ENCODE data around the gene AOX1.

The AOX1 gene

GRCh38 chr2:200689115-200689514 lies 103.3 kb downstream of the AOX1 start:
- H3K36me3 ChIP-seq (ENCODE audit: insufficient read depth, low read length) = no peaks in the 10 kb centered on the region
- no peak overlapping the region for H2AFZ ChIP-seq (ENCODE audit: low read depth, low read length)
- no peaks in the 10 kb centered on the region for H3K4me1 ChIP-seq (ENCODE audit: insufficient read depth, low read length)

GRCh38 chr2:200693836-200694470 lies 108.1 kb downstream of the AOX1 start:
- H2AFZ ChIP-seq (ENCODE audit: low read depth, low read length) = no peak overlapping the region
- H3K4me3 ChIP-seq (ENCODE audit: low read length) = no peak overlapping the region
- H3K27me3 ChIP-seq (ENCODE audit: insufficient read depth, low read length) = peaks cover 4% of the 10 kb centered on the region
- no peaks in the 10 kb centered on the region for H3K36me3 ChIP-seq (ENCODE audit: insufficient read depth, low read length)
- H3K9me3 ChIP-seq (ENCODE audit: low read length) = no peaks in the 10 kb centered on the region
- no peaks in the 10 kb centered on the region for H3K4me1 ChIP-seq (ENCODE audit: insufficient read depth, low read length)

More at GRCh38 chr2:200689115-200689514, 103.3 kb downstream of the AOX1 start:
- no peak overlapping the region for H3K4me3 ChIP-seq (ENCODE audit: low read length)
- no peaks in the 10 kb centered on the region for H3K9me3 ChIP-seq (ENCODE audit: low read length)
- H3K27me3 ChIP-seq (ENCODE audit: insufficient read depth, low read length) = no peaks in the 10 kb centered on the region

DNA sequence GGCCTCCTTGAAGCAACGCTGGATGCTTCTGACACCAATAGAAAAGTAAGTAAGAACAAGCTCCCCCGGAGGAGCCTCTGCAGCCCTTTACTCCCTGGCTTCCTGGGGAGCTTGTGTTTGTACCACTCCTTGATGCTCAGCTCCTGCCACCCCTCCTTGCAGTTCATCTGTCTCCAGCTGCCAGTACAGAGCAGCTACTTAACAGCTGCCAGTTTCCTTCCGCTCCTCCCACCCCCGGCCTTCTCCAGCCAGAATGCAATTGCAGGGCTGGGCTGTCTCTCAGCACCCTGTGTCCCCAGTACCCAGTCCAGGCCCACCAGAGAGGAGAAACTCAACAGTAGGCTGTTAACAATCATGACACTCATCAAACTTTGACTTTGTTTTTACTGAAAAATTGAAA lies 109.4 kb downstream of the AOX1 start:
- no peak overlapping the region for H2AFZ ChIP-seq (ENCODE audit: low read depth, low read length)
- no peaks in the 10 kb centered on the region for H3K36me3 ChIP-seq (ENCODE audit: insufficient read depth, low read length)
- H3K4me3 ChIP-seq (ENCODE audit: low read length) = no peak overlapping the region
- no peaks in the 10 kb centered on the region for H3K9me3 ChIP-seq (ENCODE audit: low read length)
- H3K4me1 ChIP-seq (ENCODE audit: insufficient read depth, low read length) = no peaks in the 10 kb centered on the region
- peaks cover 4% of the 10 kb centered on the region for H3K27me3 ChIP-seq (ENCODE audit: insufficient read depth, low read length)

- no peaks in the 10 kb centered on the region for H3K9me3 ChIP-seq (ENCODE audit: low read length)
- H3K4me1 ChIP-seq (ENCODE audit: insufficient read depth, low read length) = no peaks in the 10 kb centered on the region
- no peak overlapping the region for H3K4me3 ChIP-seq (ENCODE audit: low read length)
- H3K27me3 ChIP-seq (ENCODE audit: insufficient read depth, low read length) = peaks cover 4% of the 10 kb centered on the region
- H2AFZ ChIP-seq (ENCODE audit: low read depth, low read length) = no peak overlapping the region
- H3K36me3 ChIP-seq (ENCODE audit: insufficient read depth, low read length) = no peaks in the 10 kb centered on the region
Observed at GRCh38 chr2:200695601-200696000, 109.8 kb downstream of the AOX1 start.

- H3K27me3 ChIP-seq (ENCODE audit: insufficient read depth, low read length) = peaks cover 4% of the 10 kb centered on the region
- no peak overlapping the region for H2AFZ ChIP-seq (ENCODE audit: low read depth, low read length)
- H3K4me1 ChIP-seq (ENCODE audit: insufficient read depth, low read length) = no peaks in the 10 kb centered on the region
- no peaks in the 10 kb centered on the region for H3K9me3 ChIP-seq (ENCODE audit: low read length)
- no peak overlapping the region for H3K4me3 ChIP-seq (ENCODE audit: low read length)
- no peaks in the 10 kb centered on the region for H3K36me3 ChIP-seq (ENCODE audit: insufficient read depth, low read length)
Observed at GRCh38 chr2:200698217-200698616, 112.4 kb downstream of the AOX1 start.

- Histone ChIP-seq H3K27me3 (ENCODE audit: insufficient read depth, low read length) (peaks cover 4% of the 10 kb centered on the region), H3K4me3 (ENCODE audit: low read length) (no peak overlapping the region), H2AFZ (ENCODE audit: low read depth, low read length) (no peak overlapping the region), H3K36me3 (ENCODE audit: insufficient read depth, low read length) (no peaks in the 10 kb centered on the region), H3K4me1 (ENCODE audit: insufficient read depth, low read length) (no peaks in the 10 kb centered on the region), H3K9me3 (ENCODE audit: low read length) (no peaks in the 10 kb centered on the region)
Observed at GRCh38 chr2:200699310-200699709, 113.5 kb downstream of the AOX1 start.

GRCh38 chr2:200700856-200701255 lies 115.0 kb downstream of the AOX1 start:
- no peak overlapping the region for H2AFZ ChIP-seq (ENCODE audit: low read depth, low read length)
- no peak overlapping the region for H3K4me3 ChIP-seq (ENCODE audit: low read length)
- no peaks in the 10 kb centered on the region for H3K4me1 ChIP-seq (ENCODE audit: insufficient read depth, low read length)
- H3K27me3 ChIP-seq (ENCODE audit: insufficient read depth, low read length) = no peaks in the 10 kb centered on the region
- H3K9me3 ChIP-seq (ENCODE audit: low read length) = no peaks in the 10 kb centered on the region
- no peaks in the 10 kb centered on the region for H3K36me3 ChIP-seq (ENCODE audit: insufficient read depth, low read length)

- H3K4me1 ChIP-seq (ENCODE audit: insufficient read depth, low read length) = no peaks in the 10 kb centered on the region
- H3K27me3 ChIP-seq (ENCODE audit: insufficient read depth, low read length) = no peaks in the 10 kb centered on the region
- H3K36me3 ChIP-seq (ENCODE audit: insufficient read depth, low read length) = no peaks in the 10 kb centered on the region
- H2AFZ ChIP-seq (ENCODE audit: low read depth, low read length) = no peak overlapping the region
- no peaks in the 10 kb centered on the region for H3K9me3 ChIP-seq (ENCODE audit: low read length)
- no peak overlapping the region for H3K4me3 ChIP-seq (ENCODE audit: low read length)
Observed at GRCh38 chr2:200702044-200702443, 116.2 kb downstream of the AOX1 start.

GRCh38 chr2:200702646-200703118 lies 116.9 kb downstream of the AOX1 start:
- Histone ChIP-seq H2AFZ (ENCODE audit: low read depth, low read length) (no peak overlapping the region), H3K9me3 (ENCODE audit: low read length) (no peaks in the 10 kb centered on the region), H3K4me1 (ENCODE audit: insufficient read depth, low read length) (no peaks in the 10 kb centered on the region), H3K27me3 (ENCODE audit: insufficient read depth, low read length) (no peaks in the 10 kb centered on the region), H3K4me3 (ENCODE audit: low read length) (no peak overlapping the region), H3K36me3 (ENCODE audit: insufficient read depth, low read length) (no peaks in the 10 kb centered on the region)

- H3K9me3 ChIP-seq (ENCODE audit: low read length) = no peaks in the 10 kb centered on the region
- no peak overlapping the region for H3K4me3 ChIP-seq (ENCODE audit: low read length)
- no peak overlapping the region for H2AFZ ChIP-seq (ENCODE audit: low read depth, low read length)
- H3K36me3 ChIP-seq (ENCODE audit: insufficient read depth, low read length) = no peaks in the 10 kb centered on the region
- H3K4me1 ChIP-seq (ENCODE audit: insufficient read depth, low read length) = no peaks in the 10 kb centered on the region
- H3K27me3 ChIP-seq (ENCODE audit: insufficient read depth, low read length) = no peaks in the 10 kb centered on the region
Observed at GRCh38 chr2:200703127-200703925, 117.5 kb downstream of the AOX1 start.

DNA sequence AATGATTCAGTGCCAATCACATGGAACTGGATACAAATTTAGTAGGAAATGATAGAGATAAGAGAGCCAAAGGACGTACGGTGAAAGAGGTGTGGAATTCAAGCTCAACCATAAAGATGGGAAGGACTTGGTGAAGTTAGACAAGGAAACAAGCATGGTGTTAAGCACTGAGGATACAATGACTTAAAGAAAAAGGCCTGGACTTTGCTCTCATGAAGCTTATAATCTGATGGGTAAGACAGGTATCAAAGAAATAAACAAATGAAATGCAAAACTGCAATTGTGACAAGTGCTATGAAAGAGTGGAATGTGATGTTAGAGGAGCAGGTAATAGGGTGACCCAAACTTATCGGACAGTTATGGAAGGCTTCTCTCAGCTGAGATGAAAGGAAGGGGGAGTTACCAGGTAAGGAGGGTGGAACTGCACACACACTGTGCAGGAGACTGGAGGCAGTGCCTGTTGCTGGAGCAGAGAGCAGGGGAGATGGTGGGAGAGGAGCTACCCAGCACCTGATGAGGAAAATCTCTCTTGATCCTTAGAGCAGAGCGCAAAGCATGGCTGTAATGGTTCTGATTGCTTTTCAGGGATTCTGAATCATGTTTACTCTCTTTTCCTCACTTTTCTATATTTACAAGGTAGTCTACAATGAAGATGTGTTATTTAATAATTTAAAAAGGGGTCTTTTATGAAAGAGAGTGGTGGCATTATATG lies 118.3 kb downstream of the AOX1 start:
- no peaks in the 10 kb centered on the region for H3K4me1 ChIP-seq (ENCODE audit: insufficient read depth, low read length)
- no peak overlapping the region for H2AFZ ChIP-seq (ENCODE audit: low read depth, low read length)
- H3K4me3 ChIP-seq (ENCODE audit: low read length) = no peak overlapping the region
- H3K9me3 ChIP-seq (ENCODE audit: low read length) = no peaks in the 10 kb centered on the region
- H3K36me3 ChIP-seq (ENCODE audit: insufficient read depth, low read length) = no peaks in the 10 kb centered on the region
- H3K27me3 ChIP-seq (ENCODE audit: insufficient read depth, low read length) = no peaks in the 10 kb centered on the region

GRCh38 chr2:200705305-200706041 lies 119.7 kb downstream of the AOX1 start:
- H3K36me3 ChIP-seq (ENCODE audit: insufficient read depth, low read length) = no peaks in the 10 kb centered on the region
- H2AFZ ChIP-seq (ENCODE audit: low read depth, low read length) = no peak overlapping the region
- H3K9me3 ChIP-seq (ENCODE audit: low read length) = no peaks in the 10 kb centered on the region
- no peaks in the 10 kb centered on the region for H3K4me1 ChIP-seq (ENCODE audit: insufficient read depth, low read length)
- H3K27me3 ChIP-seq (ENCODE audit: insufficient read depth, low read length) = no peaks in the 10 kb centered on the region
- no peak overlapping the region for H3K4me3 ChIP-seq (ENCODE audit: low read length)

Measured in neuron (in vitro differentiated cells).